Lung microvascular endothelial cell (primary cell): ENCODE measurements around the gene TMPRSS11D. TPM values are rescaled to one million over a fixed set of nuclear protein-coding genes. Genes with fewer than 3 reads are reported as not detected.
A peak's percentile ranks its signal among the peaks of the same experiment; 100 is the strongest.

Experiments
- DNase-seq, 2 donors: peaks; one replicate each; pipeline versions ENCODE4 v3.0.0 to v3.0.0-alpha.2; 2010; ENCODE audit warnings: low read depth in 2 of 2
- total RNA-seq: library from RNA; depleted of rRNA; stranded (reverse); fragments of >200 nt; gene quantifications from 2 replicates; pipeline ENCODE4 v1.2.1, GENCODE V29; 2014

The TMPRSS11D gene, protein sequence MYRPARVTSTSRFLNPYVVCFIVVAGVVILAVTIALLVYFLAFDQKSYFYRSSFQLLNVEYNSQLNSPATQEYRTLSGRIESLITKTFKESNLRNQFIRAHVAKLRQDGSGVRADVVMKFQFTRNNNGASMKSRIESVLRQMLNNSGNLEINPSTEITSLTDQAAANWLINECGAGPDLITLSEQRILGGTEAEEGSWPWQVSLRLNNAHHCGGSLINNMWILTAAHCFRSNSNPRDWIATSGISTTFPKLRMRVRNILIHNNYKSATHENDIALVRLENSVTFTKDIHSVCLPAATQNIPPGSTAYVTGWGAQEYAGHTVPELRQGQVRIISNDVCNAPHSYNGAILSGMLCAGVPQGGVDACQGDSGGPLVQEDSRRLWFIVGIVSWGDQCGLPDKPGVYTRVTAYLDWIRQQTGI
- total RNA-seq, result under 0.01 TPM in 2 replicates

DNA sequence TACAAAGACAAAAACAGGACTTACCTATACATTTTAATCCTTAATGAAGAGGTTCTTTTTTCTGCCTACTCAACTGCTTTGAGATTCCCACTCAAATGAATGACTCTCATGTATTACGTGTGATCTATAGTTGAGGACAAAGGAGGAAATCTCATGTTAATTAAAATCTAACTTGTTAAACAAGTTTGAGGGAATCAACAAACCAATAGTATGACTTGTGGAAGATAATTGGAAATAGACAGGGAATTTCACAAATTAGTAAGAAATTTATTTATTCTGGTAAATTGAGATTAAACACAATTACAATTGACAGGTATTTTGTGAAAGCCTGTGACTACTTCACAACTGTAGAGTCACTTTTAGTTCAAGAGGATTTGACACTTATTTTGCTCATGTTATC, at the start of gene TMPRSS11D:
TSS of gene TMPRSS11D (minus strand) at position 101 of the 400 bp plus-strand sequence. CDS start at position 32, 69 bp downstream.
- DNase-seq, result no peak

DNA sequence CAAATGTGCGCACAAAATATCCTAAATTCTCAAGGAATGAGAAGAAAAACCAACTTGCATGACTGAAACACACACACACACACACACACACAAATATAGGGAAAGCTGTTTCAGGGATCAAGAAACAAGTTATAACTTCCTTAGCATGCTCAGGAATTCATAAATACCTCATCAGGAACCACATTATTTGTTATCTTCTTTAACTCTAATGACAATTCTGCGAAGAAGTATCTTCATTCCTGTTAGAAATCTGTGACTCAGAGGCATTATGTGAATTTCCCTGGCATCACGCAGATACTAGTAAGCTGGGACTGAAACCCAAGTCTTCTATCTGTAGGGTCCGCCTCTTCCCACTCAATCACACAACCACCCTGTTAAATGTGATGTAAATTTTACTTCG, 49.2 kb upstream of the TMPRSS11D start:
- no peak for DNase-seq

DNA sequence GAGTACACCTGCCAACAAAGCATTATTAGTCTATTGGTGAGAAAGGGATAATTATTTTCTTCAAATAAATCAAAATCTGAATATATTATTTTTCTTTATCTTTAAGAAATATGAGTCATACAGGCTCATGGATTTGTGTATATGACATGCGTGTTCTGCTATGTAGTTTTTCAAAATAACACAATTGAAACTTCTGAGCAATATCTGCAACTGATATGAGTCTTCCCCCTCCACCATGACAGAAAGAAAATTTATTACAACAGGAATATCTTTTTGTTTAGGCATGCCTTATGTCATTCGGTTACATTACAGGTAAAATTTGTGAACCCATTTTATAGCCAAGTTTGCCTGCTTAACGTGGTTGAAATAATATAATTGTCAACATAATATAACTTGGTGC, 47.5 kb upstream of the TMPRSS11D start:
- DNase-seq, result no peak

DNA sequence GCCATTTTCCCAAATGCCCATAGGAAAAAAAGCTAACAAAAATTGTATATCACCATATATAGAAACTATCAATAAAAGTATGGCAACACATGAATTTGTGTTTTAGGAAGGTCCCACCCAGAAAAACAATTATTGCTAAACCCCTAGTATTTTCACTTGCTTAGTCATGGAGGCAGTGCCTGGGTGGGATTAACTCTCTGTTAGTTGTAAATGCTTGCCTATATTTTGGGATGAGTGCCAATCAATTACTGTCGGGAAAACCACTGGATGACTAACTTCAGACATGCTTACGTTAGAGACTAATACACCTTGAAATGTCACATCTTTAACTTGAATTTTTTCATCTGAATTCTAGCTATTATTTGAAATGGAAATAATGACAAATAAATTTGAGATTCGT, 45.6 kb upstream of the TMPRSS11D start:
- peak in 1 of 2 donors; percentile 15 for DNase-seq

DNA sequence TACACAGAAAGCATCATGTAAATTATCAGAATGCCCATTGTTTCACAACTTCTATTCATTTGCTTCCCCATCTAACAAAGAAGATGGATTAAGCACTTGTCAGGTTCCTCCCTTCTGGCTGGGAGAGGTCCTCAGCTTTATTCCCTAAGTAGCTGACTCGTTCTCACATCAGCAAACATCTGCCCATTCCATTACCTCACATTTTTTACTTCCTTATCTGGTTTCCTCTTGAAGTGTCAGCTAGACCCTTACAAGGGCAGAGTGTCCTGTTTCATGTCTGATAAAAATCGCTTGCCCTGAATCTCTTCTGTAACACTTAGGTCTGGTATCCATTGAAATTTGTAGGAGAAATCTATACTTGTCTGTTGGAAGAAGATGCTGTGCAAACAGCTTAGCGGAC, 44.7 kb upstream of the TMPRSS11D start:
- DNase-seq, result peak in 1 of 2 donors; percentile 30

DNA sequence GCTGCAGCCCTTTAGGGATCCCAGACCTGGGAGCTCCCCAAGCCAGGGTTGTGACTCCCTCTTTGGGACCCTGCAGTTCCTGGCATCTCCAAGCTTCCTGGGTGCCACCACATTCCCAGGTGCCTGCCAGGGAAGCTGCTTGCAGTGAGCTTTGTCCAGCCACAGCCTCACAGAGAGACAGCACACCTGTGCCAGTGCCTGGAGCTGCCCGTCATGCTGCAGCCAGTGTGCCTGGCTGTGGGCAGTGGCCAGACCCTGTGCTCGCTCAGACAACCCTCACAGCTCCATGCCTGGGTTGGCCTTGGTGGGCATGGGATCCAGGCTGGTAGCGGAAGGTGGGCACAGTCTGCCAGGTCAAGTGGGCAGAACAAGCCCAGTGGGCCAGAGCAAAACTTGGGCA, 43.4 kb upstream of the TMPRSS11D start:
- DNase-seq, result no peak

DNA sequence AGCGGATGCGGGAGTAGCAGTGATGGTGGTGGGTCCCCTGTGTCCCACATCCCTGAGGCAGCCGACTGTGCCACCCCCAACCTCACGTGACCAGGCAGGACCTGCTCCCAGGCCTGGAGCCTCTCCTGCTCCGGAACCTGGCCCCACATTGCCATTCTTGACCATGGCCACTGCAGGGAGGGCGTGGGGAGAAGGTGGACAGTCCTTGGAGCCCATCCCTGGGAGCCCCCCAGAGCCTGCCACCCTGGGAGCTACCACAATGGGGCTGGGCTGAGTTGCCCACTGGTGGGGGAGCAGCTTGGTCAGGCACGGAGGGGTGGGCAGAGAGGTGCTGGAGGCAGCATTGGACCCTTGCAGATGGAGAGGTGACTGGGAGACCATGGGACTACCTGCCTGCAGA, 42.7 kb upstream of the TMPRSS11D start:
- no peak for DNase-seq

DNA sequence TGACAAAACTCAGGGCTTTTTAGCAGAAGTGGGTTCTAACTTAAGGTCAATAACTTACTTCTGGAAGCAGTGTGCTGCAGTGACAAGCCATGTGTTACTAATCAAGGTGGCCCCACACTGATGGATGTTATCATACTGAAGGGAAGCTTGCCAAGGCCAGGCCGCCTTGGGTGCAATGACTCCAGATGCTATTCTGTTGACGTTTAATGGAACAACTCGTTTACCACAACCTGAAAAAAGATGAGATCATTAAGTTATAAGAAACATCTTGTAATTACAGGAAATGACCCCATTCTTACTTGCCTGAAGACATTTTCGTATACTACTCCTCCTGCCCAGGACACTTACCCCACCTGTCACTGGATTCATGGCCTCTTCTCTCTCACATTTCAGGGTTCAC, 38.9 kb upstream of the TMPRSS11D start:
- no peak for DNase-seq

DNA sequence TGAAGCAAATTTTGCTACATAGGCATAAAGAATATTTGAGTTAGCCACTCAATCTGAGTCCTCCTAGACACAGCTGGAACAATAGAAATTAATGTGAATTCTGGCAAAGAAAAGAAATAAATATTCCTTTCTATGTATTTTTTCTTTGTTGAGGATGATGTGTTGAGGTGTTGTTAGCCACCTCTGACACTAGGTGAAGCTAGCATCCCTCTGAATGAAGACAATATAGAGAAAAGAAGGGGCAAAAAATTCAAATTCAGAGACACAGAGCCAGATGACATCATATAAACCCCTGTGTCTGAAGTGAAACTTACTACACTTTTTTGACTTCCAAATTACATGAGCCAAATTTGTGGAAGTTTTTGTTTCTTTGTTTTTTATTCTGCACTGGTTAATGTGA, 34.6 kb upstream of the TMPRSS11D start:
- DNase-seq, result peak in 1 of 2 donors; percentile 3

DNA sequence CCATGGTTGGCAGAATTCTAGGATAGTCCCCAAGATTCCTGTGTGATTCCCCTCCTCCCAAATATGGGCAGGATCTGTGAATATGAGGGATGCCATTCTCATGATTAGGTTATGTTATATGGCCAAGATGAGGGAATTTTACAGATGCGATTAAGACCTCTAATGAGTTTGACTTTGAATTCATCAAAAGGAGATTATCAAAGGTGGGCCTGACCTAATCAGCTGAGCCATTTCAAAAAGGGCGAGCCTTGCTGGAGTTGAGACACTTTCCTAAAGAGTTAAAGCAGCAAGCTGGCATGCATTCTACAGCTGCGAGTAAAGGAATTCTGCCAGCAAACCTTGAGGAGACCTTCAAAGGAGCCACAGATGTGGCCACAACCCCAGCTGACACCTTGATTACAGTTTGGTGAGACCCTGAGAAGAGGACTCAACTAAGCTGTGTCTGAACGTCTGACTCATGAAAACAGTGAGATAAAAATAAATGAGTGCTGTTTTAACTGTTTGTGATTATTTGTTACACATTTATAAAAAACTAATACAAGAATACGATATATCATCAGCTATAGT, 31.7 kb upstream of the TMPRSS11D start:
- no peak for DNase-seq

DNA sequence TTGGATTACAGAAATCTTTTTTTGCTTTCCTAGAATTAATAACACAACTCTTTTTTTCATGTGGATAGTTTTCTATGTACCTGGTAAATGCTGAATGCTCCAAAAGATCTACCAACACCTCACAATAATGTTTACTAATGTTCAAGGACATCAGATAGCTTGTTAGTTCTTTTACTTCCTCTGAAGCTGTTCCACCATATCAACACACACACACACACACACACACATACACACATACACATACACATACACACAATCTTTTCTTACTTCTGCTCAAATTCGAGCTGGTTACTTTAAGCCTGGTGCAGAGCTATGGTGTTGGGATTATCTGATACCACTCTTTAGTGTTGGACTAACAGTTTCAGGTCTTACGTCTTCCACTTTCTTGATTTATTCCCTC, 28.3 kb upstream of the TMPRSS11D start:
- no peak for DNase-seq

DNA sequence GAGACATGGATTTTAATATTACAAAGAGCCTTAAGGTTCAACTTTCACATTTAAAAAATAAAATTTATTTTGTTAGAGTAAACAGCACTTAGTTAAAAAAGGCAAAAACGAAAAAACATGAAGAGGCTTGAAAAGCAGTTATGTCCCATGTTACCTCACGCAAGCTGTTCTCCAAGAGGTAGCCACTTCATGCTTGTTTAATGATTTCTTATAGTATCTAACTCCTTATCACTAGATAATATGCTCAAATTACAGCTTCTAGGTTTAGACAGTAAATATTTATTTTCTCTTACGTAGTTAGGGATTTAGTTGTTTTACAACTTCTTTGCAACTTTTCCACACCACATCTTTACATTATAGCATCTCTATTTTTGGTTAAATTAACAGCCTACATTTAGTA, 27.8 kb upstream of the TMPRSS11D start:
- DNase-seq, result no peak

DNA sequence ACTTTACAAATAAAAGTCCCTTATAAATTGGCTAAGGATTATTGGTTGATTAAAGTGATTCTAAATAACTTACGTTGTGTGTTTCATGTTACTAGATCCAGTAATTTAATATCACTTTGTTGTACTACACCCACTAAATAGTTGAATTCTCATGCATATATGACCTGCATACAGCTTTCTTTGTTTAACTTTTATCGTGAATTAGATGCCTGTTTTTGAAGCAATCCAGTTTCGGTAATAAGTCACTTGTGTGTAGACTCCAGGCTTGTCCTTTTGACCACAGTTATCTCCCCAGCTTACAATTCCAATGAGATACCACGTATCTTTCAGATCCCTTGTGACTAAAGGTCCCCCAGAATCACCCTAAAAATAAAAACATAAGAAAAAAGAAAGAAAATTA, 27.3 kb upstream of the TMPRSS11D start:
- no peak for DNase-seq

DNA sequence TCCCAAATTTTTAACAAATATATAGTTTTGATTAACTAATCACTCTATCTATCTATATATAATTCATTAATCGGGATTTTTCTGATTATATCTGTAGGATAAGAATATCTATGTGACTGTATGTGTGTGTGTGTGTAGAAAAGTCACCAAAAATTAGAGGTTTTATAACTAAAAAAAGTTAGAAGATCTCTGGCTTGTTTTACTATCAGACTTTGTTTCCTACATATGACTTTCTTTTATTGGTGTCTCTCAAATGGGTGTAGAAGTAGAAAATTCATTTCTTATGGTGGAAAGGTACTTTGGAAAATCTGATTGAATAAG, 26.7 kb upstream of the TMPRSS11D start:
- no peak for DNase-seq

DNA sequence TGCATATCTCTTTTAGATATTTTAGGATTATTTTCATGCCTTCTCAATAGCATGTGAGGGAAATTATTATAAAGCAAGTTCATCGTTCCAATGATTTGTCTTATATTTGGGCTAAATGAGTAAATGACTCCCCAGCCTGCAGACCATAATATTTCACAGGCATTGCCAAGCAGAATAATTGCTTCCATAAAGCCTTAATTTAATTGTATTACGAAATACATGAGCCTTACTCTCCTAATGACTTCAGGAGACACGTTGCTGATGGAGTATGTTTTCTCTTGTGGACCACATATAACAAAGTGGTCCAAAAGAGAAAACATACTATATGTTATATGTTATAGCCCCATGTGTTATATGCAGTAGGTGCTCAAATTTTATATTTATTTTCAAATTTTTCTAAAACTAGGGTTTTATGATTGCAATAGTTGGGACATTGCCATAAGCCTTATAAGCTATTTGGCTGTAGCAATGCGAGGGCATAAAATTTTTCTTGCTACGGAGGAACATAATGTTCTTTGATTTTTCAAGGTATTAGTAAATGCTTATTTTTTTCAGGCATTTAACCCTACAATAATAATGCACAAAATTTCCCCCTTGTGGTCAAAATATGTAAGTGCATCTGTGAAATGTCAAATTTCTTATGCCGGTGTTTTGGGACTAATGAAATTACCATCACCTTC, 26.2 kb upstream of the TMPRSS11D start:
- peak; percentile 32 to 45 for DNase-seq

DNA sequence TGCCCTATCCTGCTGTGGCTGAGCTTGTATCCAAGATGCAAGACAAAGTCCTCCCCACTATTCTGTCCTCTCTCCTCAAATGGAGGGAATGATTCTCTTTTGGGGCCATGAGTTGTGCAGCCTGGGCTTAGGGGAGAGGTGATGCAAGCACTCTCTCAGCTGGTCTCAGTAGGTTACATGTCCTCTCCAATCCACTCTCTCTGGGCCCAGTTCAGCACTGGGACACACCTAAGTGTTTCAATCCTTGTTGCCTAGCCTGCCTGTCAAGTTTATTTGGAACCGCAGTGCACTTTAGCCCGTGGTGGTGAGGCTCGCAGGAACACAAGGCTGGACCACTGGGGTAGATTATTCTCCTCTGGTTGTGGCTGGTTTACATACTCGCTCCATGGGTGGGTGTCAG, 23.8 kb upstream of the TMPRSS11D start:
- no peak for DNase-seq

DNA sequence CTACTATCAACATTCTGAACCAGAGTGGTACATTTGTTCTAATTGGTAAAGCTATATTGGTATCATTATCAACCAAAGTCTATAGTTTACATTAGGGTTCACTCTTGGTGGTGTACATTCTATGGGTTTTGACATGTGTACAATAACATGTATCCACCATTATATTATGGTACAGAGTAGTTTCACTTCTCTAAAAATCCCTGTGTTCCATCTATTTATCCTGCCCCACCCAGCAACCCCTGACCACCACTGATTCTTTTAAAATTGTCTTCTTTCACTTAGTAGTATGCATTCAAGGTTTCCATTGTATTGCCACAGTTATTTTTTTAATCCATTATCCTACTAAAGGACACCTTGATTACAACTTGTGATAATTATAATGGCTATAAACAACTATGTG, 15.3 kb upstream of the TMPRSS11D start:
- no peak for DNase-seq

DNA sequence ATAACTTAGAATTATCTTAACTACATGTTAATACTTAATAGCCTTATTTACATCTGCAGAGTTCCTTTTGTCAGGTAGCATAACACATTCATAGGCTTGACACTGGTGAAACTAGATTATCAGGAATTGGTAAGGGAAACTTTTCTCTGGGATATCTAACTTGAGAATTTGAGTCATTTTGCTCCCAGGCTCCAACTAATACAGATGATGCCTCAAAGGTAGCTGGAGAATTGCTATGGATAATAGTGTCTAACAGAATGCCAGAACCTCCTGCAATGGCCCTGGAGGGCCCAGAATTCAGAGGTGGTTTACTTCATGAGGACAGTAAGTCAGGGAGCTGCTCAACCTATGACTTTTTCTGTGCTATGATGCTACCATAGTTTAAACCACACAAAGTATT, 13.9 kb upstream of the TMPRSS11D start:
- no peak for DNase-seq

DNA sequence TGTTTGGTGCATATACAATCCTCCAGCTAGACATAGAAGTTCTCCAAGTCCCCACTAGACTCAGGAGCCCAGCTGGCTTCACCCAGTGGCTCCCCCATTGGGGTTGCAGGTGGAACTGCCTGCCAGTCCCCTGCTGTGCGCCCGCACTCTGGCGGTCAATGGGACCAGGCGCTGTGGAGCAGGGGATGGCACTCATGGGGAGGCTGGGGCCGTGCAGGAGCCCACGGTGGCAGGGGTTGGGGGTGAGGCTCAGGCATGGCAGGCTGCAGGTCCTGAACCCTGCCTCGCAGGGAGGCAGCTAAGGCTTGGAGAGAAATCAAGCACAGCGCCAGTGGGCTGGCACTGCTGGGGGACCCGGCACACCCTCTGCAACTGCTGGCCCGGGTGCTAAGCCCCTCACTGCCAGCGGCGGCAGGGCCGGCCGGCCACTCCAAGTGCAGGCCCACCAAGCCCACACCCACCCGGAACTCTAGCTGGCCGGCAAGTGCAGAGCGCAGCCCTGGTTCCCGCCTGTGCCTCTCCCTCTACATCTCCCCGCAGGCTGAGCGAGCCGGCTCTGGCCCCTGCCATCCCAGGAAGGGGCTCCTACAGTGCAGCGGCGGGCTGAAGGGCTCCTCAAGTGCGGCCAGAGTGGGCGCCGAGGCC, 12.7 kb upstream of the TMPRSS11D start:
- DNase-seq, result no peak

DNA sequence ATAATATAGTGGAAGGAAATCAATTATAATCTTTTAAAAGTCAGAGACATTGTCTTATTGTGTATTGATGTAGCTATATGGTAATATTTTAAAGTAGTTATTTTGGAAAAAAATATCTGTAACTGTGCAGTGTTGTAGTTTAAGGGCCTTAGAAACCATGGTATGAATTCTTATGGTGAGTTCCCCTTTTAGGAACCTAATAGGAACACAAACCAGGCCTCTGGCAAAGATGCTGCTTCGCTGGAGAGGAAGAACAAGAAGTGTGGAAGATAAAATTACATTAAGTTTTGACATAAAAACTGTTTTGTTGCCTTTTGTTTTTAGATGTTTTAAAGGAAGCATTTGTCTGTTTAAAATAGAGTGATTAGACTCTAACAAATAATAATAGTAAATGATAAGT, 10.9 kb upstream of the TMPRSS11D start:
- no peak for DNase-seq

DNA sequence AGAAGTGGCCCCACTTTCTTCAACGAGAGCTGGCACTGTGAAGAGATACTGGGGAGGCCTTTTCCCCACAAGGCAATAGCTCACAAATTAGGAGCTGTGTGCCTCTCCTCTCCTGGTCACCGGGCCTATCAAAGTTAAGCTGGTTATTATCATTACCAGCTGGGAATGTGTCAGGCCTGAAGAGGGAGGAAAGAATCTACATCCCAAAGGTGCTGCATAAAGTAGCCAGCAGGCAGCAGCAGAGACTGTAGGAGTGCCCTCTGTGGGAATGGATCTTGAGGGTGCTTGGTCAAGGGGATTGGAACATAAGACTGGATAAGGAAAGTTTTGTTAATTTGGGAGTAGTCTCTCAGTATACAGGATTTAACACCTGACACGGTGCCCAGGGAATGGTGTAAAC, 9.1 kb upstream of the TMPRSS11D start:
- DNase-seq, result no peak

DNA sequence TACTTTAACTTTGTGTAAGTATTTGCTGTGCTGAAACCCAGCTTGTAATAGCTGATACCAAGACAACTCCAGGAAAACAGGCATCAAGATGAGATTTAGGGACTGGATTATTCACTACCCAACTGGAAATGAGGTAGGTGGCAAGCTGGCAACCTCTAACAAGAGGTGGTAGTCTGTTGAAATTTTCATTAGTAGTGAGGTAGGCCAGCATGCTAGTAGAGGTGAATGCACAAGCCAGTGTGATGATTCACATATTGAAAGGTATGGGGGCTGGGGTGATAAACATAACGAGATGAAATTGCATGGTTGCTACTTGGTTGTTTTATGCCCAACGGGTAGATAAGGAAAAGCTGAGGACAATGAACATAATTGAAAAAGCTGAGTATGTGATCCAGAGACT, 8.5 kb upstream of the TMPRSS11D start:
- DNase-seq, result no peak
